Measurements from ENCODE around the gene TEK. TPM values are rescaled to one million over a fixed set of nuclear protein-coding genes. Genes with fewer than 3 reads are reported as not detected.

TEK gene
- total RNA-seq, 1 experiment from 2014 or later: 0.15 TPM

- no peak for DNase-seq (ENCODE audit: low spot score)
These were observed 67.9 kb downstream of the TEK start for GRCh38 chr9:27176971-27177370.

DNA sequence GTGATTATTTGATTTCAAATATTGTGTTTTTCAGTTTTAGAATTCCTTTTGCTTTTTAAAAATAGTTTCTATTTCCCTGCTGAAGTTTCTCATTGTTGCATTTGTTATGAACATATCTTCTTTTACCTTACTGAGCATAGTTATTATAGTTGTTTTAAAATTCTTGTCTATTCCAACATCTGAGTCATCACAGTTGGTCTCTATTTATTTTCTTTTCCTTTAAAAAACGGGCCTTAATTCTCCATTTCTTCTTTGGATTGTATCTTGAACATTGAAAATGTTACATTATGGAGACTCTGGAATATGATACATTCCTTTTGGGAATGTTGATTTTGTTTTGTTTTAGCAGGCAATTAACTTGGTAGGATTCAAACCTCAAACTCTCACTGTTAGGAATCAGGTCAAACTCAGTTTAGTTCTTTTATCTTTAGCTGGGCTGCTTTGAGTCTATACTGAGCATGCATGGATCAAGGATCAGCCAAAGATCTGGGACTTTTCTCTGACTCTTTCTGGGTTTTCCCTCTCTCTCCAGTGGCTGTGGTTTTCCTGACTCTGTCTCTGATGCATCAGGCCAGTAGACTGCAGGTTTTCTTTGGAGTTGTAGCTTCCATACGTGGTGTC is 70.3 kb downstream of the TEK start:
- DNase-seq (ENCODE audit: low spot score): no peak

DNA sequence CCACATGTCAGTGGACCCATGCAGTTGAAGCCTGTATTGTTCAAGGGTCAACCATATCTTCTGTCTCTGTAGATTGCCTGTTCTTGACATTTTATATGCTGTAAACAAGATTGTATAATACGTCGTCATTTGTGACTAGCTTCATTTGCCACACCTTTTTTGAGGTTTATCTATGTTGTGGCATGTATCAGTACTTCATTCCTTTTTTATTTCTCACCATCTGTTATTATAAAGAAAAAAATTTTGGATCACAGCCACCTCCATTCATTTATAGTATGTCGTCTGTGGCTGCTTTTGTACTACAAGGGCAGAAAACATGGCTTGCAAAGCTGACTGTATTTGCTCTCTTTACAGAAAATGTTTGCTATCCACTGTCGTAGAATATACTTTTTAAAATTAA is 72.4 kb downstream of the TEK start:
- peak; percentile 10 for DNase-seq (ENCODE audit: low spot score)

- no peak for DNase-seq (ENCODE audit: low spot score)
These were observed 73.4 kb downstream of the TEK start for GRCh38 chr9:27182421-27182820.

- no peak for DNase-seq (ENCODE audit: low spot score)
These were observed 74.1 kb downstream of the TEK start for GRCh38 chr9:27183131-27183530.

- no peak for DNase-seq (ENCODE audit: low spot score)
These were observed 74.7 kb downstream of the TEK start for GRCh38 chr9:27183701-27184100.

DNA sequence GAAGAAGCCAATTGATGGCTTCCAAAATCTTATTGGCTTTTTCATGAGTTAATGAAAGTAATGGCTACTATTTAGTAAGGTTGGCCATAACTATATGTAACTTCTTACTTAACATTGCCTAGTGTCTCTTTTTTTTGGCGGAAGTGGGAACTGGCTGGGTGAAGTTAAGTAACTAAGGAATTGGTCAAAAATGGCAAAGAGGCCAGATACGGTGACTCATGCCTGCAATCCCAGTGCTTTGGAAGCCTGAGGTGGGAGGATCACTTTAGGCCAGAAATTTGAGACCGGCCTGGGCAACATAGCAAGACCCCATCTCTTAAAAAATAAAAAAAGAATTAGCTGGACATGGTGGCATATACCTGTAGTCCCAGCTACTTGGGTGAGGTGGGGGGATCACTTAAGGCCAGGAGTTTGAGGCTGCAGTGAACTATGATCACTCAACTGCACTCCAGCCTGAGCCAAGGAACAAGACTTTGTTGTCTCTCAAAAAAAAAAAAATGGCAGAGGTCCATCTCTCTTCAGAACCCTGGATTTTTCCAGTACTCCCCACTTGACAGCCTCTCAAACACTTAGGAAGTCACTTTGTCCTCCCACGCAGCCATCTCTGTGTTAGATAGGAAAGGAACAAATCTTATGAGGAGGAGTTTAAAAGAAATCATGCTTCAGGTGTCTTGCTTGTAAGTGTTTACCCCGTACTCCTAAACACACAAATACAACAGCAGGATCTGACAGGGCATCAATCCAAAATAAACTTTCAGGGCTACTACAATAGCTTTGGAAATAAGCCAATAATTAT is 75.7 kb downstream of the TEK start:
- DNase-seq (ENCODE audit: low spot score): peak; percentile 40

- DNase-seq (ENCODE audit: low spot score): no peak
These were observed 79.4 kb downstream of the TEK start for GRCh38 chr9:27188426-27188825.

GRCh38 chr9:27189426-27189825 is 80.4 kb downstream of the TEK start:
- no peak for DNase-seq (ENCODE audit: low spot score)

GRCh38 chr9:27192291-27192960 is 83.4 kb downstream of the TEK start:
- no peak for DNase-seq (ENCODE audit: low spot score)

- DNase-seq (ENCODE audit: low spot score): no peak
These were observed 84.9 kb downstream of the TEK start for GRCh38 chr9:27193886-27194285.

DNA sequence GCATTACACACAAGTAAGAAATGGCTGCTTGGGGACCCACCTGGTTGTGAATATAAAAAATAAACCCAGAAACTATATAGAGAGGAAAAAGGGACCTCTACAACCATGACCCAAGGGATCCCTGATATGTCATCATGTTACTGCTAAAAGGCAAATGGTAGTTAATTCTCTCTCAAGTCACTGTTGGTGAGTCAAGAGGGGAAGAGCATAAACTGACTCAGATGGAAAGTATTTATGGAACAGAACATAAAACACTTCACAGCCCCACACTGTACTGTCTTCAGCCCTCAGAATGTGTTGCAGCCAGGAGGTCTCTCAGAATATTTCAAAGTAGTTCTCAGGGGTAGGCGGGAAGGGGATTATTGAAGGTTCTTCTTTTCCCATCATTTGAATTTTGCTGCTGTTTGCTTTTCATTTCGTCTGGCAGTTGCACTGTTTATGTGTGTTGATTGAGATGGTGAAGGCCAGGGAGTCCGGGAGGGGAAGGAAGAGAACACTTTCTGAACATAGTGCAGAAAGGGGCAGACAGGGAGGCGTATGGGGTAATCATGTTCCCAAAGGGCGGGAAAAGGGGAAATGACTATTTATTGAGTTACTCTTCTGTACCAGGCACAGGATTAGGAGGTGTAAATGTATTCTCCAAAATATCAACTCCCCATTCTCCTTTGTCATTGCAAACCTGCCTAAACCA is 85.5 kb downstream of the TEK start:
- peak; percentile 57 for DNase-seq (ENCODE audit: low spot score)

DNA sequence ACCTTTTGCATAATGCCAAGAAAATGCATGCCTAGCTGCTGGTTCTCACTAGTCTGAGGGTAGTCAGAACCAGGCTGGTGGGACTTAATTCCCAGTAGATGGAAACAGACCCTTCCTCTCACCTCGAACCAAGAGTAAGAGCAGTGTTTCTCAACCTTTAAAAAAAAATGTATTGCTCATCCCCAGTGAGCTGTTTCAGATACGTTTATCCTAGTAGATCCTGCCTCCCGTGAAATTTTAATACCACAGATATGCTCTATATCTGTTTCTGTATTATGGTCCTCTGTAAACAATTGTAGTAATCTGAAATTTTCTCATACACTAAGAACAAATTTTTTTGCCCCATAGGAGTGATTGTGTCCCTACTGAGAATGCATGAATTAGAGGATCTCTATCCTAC is 86.2 kb downstream of the TEK start:
- no peak for DNase-seq (ENCODE audit: low spot score)

DNA sequence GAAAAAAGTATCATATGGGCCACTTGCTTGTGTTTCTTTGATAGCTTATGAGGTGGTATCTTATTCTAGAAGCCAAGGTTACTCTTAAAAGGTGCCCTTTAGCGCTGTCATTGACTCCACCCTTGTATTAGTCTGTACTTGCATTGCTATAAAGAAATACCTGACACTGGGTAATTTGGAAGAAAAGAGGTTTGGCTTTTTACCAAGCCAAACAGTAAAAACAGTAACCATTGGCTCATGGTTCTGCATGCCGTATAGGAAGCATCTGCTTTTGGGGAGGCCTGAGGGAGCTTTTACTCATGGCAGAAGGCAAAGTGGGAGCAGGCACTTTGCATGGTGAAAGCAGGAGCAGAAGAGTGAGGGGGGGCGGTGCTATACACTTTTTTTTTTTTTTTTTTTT is 87.4 kb downstream of the TEK start:
- DNase-seq (ENCODE audit: low spot score): no peak

DNA sequence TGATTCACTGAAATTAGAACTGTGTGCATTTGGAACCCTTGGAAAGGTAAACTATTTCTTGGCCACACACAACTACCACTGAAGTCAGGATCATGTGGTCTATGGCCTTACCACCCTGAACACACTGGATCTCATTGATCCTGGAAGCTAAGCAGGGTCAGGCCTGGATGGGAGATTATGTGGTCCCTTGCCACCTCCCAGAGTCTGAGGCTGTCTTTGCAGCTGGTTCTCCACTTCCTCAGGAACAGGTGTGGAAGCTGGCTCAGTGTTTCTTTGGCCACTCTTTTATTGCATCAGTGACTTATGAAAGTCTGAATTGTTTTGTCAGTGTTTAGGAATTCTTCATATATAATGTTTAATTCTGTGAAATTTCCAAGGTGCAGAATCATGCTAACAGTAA is 89.2 kb downstream of the TEK start:
- peak; percentile 56 for DNase-seq (ENCODE audit: low spot score)

GRCh38 chr9:27202056-27202455 is 93.0 kb downstream of the TEK start:
- DNase-seq (ENCODE audit: low spot score): no peak

DNA sequence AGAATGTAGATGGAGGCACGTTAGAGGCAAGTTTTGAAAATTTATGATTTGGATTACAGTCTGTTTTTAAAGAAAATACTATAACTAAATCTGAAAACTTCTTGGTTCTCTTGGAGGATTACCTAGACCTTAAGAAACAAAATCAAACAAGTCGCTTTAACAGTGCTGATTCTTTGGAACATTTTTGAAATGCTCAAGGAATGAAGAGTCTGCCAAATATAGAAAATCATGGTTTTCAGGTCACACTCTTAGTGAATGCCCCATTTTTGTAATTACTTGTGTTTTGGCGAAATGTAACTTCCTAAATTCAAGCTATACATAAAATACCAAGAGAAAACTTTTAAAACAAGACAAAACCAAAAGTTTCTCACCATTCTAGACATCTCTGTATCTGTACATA is 94.8 kb downstream of the TEK start:
- no peak for DNase-seq (ENCODE audit: low spot score)

DNA sequence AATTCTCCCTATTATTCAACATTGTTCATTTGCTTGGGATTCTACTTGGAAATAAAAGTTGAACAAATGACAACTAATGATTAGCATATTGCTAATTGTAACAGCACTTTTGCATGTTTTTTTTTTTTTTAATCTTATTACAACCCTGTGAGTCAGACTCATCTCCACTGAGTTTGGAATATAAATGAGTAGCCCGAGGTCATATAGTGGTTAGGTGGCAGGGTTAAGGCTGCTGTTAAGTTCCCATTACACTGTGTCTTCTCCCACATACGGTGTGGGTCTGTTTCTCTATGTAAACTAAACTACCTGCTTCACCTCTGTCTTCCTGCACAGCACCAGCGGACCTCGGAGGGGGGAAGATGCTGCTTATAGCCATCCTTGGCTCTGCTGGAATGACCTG is 95.6 kb downstream of the TEK start:
- DNase-seq (ENCODE audit: low spot score): no peak

DNA sequence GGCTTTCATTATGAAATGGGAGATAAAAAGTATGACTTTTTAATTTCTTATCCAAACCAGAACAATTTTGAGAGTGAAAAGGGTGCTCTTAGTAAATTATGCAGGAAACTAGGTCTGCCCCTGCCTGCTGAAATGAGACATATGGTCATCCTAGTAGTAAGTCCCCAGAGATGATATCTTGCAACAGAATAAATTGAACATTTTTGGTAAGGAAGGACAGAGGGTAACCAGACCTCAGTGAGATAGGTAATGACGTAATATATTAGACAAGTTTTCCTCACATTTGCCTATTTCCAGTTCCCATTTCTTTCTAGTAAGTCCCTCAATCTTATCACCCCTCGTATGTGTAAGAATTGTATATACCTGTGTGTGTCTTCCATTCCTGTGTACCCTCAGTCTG is 96.2 kb downstream of the TEK start:
- DNase-seq (ENCODE audit: low spot score): no peak

GRCh38 chr9:27206041-27206440 is 97.0 kb downstream of the TEK start:
- no peak for DNase-seq (ENCODE audit: low spot score)

- no peak for DNase-seq (ENCODE audit: low spot score)
These were observed 100.0 kb downstream of the TEK start for GRCh38 chr9:27209034-27209433.

GRCh38 chr9:27210588-27210987 is 101.6 kb downstream of the TEK start:
- DNase-seq (ENCODE audit: low spot score): no peak
